Panc1 (cell line): ENCODE measurements around the gene MYO5B. TPM values are rescaled to one million over a fixed set of nuclear protein-coding genes. Genes with fewer than 3 reads are reported as not detected.

Experiments
- ATAC-seq: fragments of 200-7000 bp; cut with Tn5 transposase; 2 replicates; pipeline ENCODE4 v1.9.1; 2020; ENCODE audit warnings: mild to moderate bottlenecking, moderate library complexity
- BruUV-seq: library from RNA; stranded (reverse); fragments of 400-500 nt; replicated peaks from 2 replicates; lab custom pipeline; 2021; lab: Mats Ljungman, UMichigan
- CTCF ChIA-PET: fragments of 300-600 bp; sonication (Branson Sonifier 250); formaldehyde crosslinking; loops from one replicate; lab custom pipeline; 2022; ENCODE audit warnings: antibody characterized with exemption; lab: Charles Lee
- POLR2A ChIA-PET: fragments of 300-600 bp; sonication (Branson Sonifier 250); formaldehyde crosslinking; loops from one replicate; lab custom pipeline; 2022; ENCODE audit warnings: antibody characterized with exemption; lab: Charles Lee
- DNase-seq: peaks from one replicate; pipeline ENCODE4 v3.0.0-alpha.2; 2010; ENCODE audit warnings: low read depth, low spot score
- H3K27ac ChIP-seq: 2 replicates; pipeline ENCODE4 v1.5.1; 2011; ENCODE audit warnings: mild to moderate bottlenecking, low read length, inconsistent platforms
- H3K27me3 ChIP-seq: fragments of 200-500 bp; sonication (Bioruptor generic); 2 replicates; pipeline ENCODE4 v1.6.0; 2014; ENCODE audit warnings: low read length, inconsistent platforms; ENCODE audit not compliant: control insufficient read depth, insufficient read depth
- H3K36me3 ChIP-seq: fragments of 200-500 bp; sonication (Bioruptor generic); 2 replicates; pipeline ENCODE4 v1.5.1; 2014; ENCODE audit warnings: inconsistent platforms, mild to moderate bottlenecking, low read length, moderate library complexity; ENCODE audit not compliant: control insufficient read depth, insufficient read depth
- H3K4me1 ChIP-seq: 2 replicates; pipeline ENCODE4 v1.5.1; 2011; ENCODE audit warnings: inconsistent platforms, mild to moderate bottlenecking, low read length, moderate library complexity; ENCODE audit not compliant: control insufficient read depth, insufficient read depth
- H3K4me3 ChIP-seq, 2 experiments: 2 replicates each; pipeline ENCODE4 v1.5.1; 2011 to 2012; ENCODE audit warnings: low read depth in 2 of 2, low read length in 2 of 2, mild to moderate bottlenecking in 2 of 2, inconsistent platforms in 1 of 2, moderate library complexity in 1 of 2
- H3K9me3 ChIP-seq: fragments of 200-500 bp; sonication (Bioruptor generic); 2 replicates; pipeline ENCODE4 v1.5.1; 2014; ENCODE audit warnings: low read depth, mild to moderate bottlenecking, inconsistent platforms, low read length, moderate library complexity; ENCODE audit not compliant: control insufficient read depth, insufficient read depth
- CTCF ChIP-seq: fragments of 450-650 bp; IDR thresholded peaks from 2 replicates; pipeline ENCODE4 v1.5.1; 2017; ENCODE audit warnings: mild to moderate bottlenecking
- POLR2AphosphoS5 ChIP-seq: IDR thresholded peaks from 2 replicates; pipeline ENCODE4 v1.6.1; 2012; ENCODE audit warnings: mild to moderate bottlenecking, low read depth, low read length, moderate library complexity
- REST ChIP-seq, 2 experiments: IDR thresholded peaks; 2 replicates each; pipeline ENCODE4 v1.6.1; 2011 to 2012; ENCODE audit warnings: low read depth in 2 of 2, control low read depth in 1 of 2, low read length in 1 of 2, mild to moderate bottlenecking in 1 of 2, moderate library complexity in 1 of 2; ENCODE audit not compliant: insufficient read depth in 1 of 2
- SIN3A ChIP-seq: IDR thresholded peaks from 2 replicates; pipeline ENCODE4 v1.6.1; 2012; ENCODE audit warnings: low read depth, mild to moderate bottlenecking, low read length, moderate library complexity, borderline replicate concordance; ENCODE audit not compliant: insufficient read depth
- TCF7L2 ChIP-seq: IDR thresholded peaks from 2 replicates; pipeline ENCODE4 v1.6.1; 2011; ENCODE audit warnings: mild to moderate bottlenecking, low read depth, low read length, inconsistent platforms
- in situ Hi-C: cut with HindIII; loops from 2 replicates; pipeline ENCODE4 v1.10.0; 2016; ENCODE audit warnings: low sequenced_read_pairs, low pct_unique_long_range_greater_than_20kb
- intact Hi-C: fragments of 100-400 bp; cut with micrococcal nuclease; formaldehyde crosslinking; loops from one replicate; pipeline ENCODE4 v1.10.0; 2022; ENCODE audit not compliant: unreplicated experiment
- total RNA-seq: library from RNA; stranded (reverse); gene quantifications from one replicate; pipeline ENCODE4 v1.2.1, GENCODE V29; 2021; ENCODE audit not compliant: unreplicated experiment

Gene MYO5B
- total RNA-seq, 1 experiment from 2014 or later: 0.31 TPM

GRCh38 chr18:49819823-49820671 is 374.9 kb downstream of the MYO5B start:
- in situ Hi-C loops: no loop called here
- no peak for TF ChIP-seq POLR2AphosphoS5
- no peak for TF ChIP-seq CTCF
- TF ChIP-seq TCF7L2: no peak
- no peak for TF ChIP-seq SIN3A
- TF ChIP-seq REST (IDR thresholded peaks at IDR 0.05; ENCODE audit: insufficient read depth in 1 of 2, low read depth in 2 of 2, low read length in 1 of 2): no peak
- intact Hi-C loops: no loop called here
- DNase-seq: no peak
- Histone ChIP-seq H3K4me1 (no peaks in the 10 kb centered on the region), H3K27ac (no peak overlapping the region), H3K27me3 (no peaks in the 10 kb centered on the region), H3K9me3 (no peaks in the 10 kb centered on the region), H3K4me3 (no peak overlapping the region), H3K36me3 (no peaks in the 10 kb centered on the region)
- BruUV-seq: no TSS peak
- ChIA-PET POLR2A (interaction anchor here (0.6 kb wide), 1 partner anchor 10 kb away, joined by 3 read pairs; no protein-coding TSS in a partner anchor), CTCF (no interaction called here)
- ATAC-seq: no peak

DNA sequence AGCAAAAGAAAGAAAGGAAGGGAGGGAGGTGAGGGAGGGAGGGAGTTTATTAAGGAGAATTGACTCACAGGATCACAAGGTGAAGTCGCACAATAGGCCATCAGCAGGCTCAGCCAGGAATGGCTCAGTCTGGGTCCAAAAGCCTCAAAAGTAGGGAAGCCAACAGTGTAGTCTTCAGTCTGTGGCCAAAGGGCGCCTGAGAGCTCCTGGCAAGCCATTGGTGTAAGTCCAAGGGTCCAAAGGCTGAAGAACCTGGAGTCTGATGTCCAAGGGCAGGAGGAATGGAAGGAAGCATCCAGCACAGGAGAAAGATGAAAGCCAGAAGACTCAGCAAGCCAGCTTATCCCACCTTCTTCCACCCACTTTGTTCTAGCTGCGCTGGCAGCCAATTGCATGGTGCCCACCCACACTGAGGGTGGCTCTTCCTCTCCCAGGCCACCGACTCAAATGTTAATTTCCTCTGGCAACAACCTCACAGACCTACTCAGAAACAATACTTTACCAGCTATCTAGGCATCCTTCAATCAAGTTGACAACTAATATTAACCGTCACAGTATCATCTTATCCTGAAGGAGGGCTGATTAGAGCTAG is 375.8 kb downstream of the MYO5B start:
- POLR2A ChIA-PET: no interaction called here
- CTCF ChIA-PET: no interaction called here
- Histone ChIP-seq H3K4me1 (no peaks in the 10 kb centered on the region), H3K36me3 (no peaks in the 10 kb centered on the region; the same call in 1 of the 2 replicates), H3K4me3 (no peak overlapping the region), H3K27me3 (no peaks in the 10 kb centered on the region), H3K9me3 (no peaks in the 10 kb centered on the region), H3K27ac (no peak overlapping the region)
- intact Hi-C loops (no loop called here), in situ Hi-C loops (no loop called here)
- BruUV-seq: no TSS peak
- DNase-seq (no peak), ATAC-seq (no peak)
- no peak for TF ChIP-seq SIN3A
- TF ChIP-seq REST (IDR thresholded peaks at IDR 0.05; ENCODE audit: insufficient read depth in 1 of 2, low read depth in 2 of 2, low read length in 1 of 2): no peak
- TF ChIP-seq CTCF: no peak
